ENCODE measurements around the gene PKHD1. TPM values are rescaled to one million over a fixed set of nuclear protein-coding genes. Genes with fewer than 3 reads are reported as not detected.

The PKHD1 gene
- polyA plus RNA-seq, 1 of the 3 experiments (the other 2 are of a cell fraction): not detected

- no peak for TF ChIP-seq FOXM1 (IDR thresholded peaks at IDR 0.05; ENCODE audit: low read depth)
Observed at GRCh38 chr6:51813904-51814303, 273.5 kb downstream of the PKHD1 start (continued).

- H3K4me3 ChIP-seq (ENCODE audit: low read depth in 2 of 2, low read length in 1 of 2): no peak overlapping the region
- ChIA-PET POLR2A (no interaction called here), CTCF (interaction anchor here (1.0 kb wide), 1 partner anchor 21 kb away, joined by 3 read pairs; no protein-coding TSS in a partner anchor)
- H3K9ac ChIP-seq: no peak overlapping the region
- WGBS (ENCODE audit: low lambda C conversion rate): 16% methylated on average over 1 of the region's 1 CpG
- H3F3A ChIP-seq (replicated peaks; ENCODE audit: insufficient read depth): no peaks in the 10 kb centered on the region
- no peak overlapping the region for H2AFZ ChIP-seq (ENCODE audit: low read depth)
- TF ChIP-seq IRF3 (IDR thresholded peaks at IDR 0.05; ENCODE audit: low read depth, low read length): no peak
- no peak for TF ChIP-seq EZH2phosphoT487 (IDR thresholded peaks at IDR 0.05; ENCODE audit: borderline replicate concordance, low read depth)
- no peak for TF ChIP-seq GABPA (IDR thresholded peaks at IDR 0.05; ENCODE audit: low read depth)
- TF ChIP-seq TAF1 (IDR thresholded peaks at IDR 0.05; ENCODE audit: borderline replicate concordance, low read depth, low read length): no peak
- no peak for TF ChIP-seq TCF12 (IDR thresholded peaks at IDR 0.05)
- TF ChIP-seq PBX3 (IDR thresholded peaks at IDR 0.05): no peak
- TF ChIP-seq RAD21 (IDR thresholded peaks at IDR 0.05; ENCODE audit: low read length): no peak
- TF ChIP-seq FOXM1 (IDR thresholded peaks at IDR 0.05; ENCODE audit: low read depth): no peak
- TF ChIP-seq NRF1 (IDR thresholded peaks at IDR 0.05; ENCODE audit: low read depth, low read length): no peak
- TF ChIP-seq ELF1 (IDR thresholded peaks at IDR 0.05): no peak
- DNase-seq: no peak
- no peaks in the 10 kb centered on the region for H3K36me3 ChIP-seq (replicated peaks in 1 of 2; ENCODE audit: control insufficient read depth in 1 of 2, insufficient read depth in 2 of 2, low read length in 1 of 2)
- no peak overlapping the region for H3K4me2 ChIP-seq
- H3K79me2 ChIP-seq (ENCODE audit: insufficient read depth): no peaks in the 10 kb centered on the region
- H4K20me1 ChIP-seq (ENCODE audit: insufficient read depth): no peaks in the 10 kb centered on the region
- no peaks in the 10 kb centered on the region for H3K9me2 ChIP-seq
- H3K27ac ChIP-seq (ENCODE audit: low read depth in 2 of 2, low read length in 1 of 2): no peak overlapping the region
- H3K9me3 ChIP-seq: no peaks in the 10 kb centered on the region
- no peaks in the 10 kb centered on the region for H3K27me3 ChIP-seq (ENCODE audit: insufficient read depth)
- H3K4me1 ChIP-seq (ENCODE audit: control insufficient read depth in 1 of 2, insufficient read depth in 2 of 2, low read depth in 1 of 2, low read length in 1 of 2): peaks cover 0 to 7% of the 10 kb centered on the region in 2 experiments; a peak in 1 of 4 replicates
Observed at GRCh38 chr6:51812231-51812630, 275.2 kb downstream of the PKHD1 start.

- CTCF ChIA-PET: no interaction called here
- Histone ChIP-seq H3K79me2 (ENCODE audit: insufficient read depth) (no peaks in the 10 kb centered on the region), H3K4me3 (ENCODE audit: low read depth in 2 of 2, low read length in 1 of 2) (no peak overlapping the region), H3K9ac (no peak overlapping the region), H3K27ac (ENCODE audit: low read depth in 2 of 2, low read length in 1 of 2) (no peak overlapping the region), H2AFZ (ENCODE audit: low read depth) (no peak overlapping the region), H3K9me3 (no peaks in the 10 kb centered on the region), H3K4me1 (ENCODE audit: control insufficient read depth in 1 of 2, insufficient read depth in 2 of 2, low read depth in 1 of 2, low read length in 1 of 2) (peaks cover 0 to 2% of the 10 kb centered on the region in 2 experiments; a peak in 2 of 4 replicates), H3K9me2 (no peaks in the 10 kb centered on the region), H3F3A (replicated peaks; ENCODE audit: insufficient read depth) (no peaks in the 10 kb centered on the region), H3K4me2 (no peak overlapping the region), H3K27me3 (ENCODE audit: insufficient read depth) (no peaks in the 10 kb centered on the region), H3K36me3 (replicated peaks in 1 of 2; ENCODE audit: control insufficient read depth in 1 of 2, insufficient read depth in 2 of 2, low read length in 1 of 2) (no peaks in the 10 kb centered on the region), H4K20me1 (ENCODE audit: insufficient read depth) (no peaks in the 10 kb centered on the region)
- POLR2A ChIA-PET: no interaction called here
- no peak for DNase-seq
- WGBS (ENCODE audit: low lambda C conversion rate): 18% methylated on average over 1 of the region's 1 CpG
- TF ChIP-seq MXI1 (IDR thresholded peaks at IDR 0.05; ENCODE audit: low read depth, low read length) (no peak), RXRA (IDR thresholded peaks at IDR 0.05; ENCODE audit: borderline replicate concordance, low read depth) (no peak), MEF2A (IDR thresholded peaks at IDR 0.05; ENCODE audit: borderline replicate concordance, low read depth) (no peak), GATA2 (CRISPR knock-in tag; IDR thresholded peaks at IDR 0.05) (no peak), RFX5 (IDR thresholded peaks at IDR 0.05; ENCODE audit: low read length) (no peak), FOSL2 (IDR thresholded peaks at IDR 0.05; ENCODE audit: borderline replicate concordance, low read depth) (no peak), NRF1 (IDR thresholded peaks at IDR 0.05; ENCODE audit: low read depth, low read length) (no peak), JUND (IDR thresholded peaks at IDR 0.05) (no peak), USF1 (IDR thresholded peaks at IDR 0.05; ENCODE audit: borderline replicate concordance, low read depth) (no peak), SIN3A (IDR thresholded peaks at IDR 0.05; ENCODE audit: borderline replicate concordance, low read depth, low read length) (no peak), FOXM1 (IDR thresholded peaks at IDR 0.05; ENCODE audit: low read depth) (no peak), EP300 (IDR thresholded peaks at IDR 0.05; ENCODE audit: borderline replicate concordance in 1 of 2, low read depth in 1 of 2, low read length in 1 of 2) (no peak), NFIC (IDR thresholded peaks at IDR 0.05; ENCODE audit: borderline replicate concordance) (no peak), MAX (IDR thresholded peaks at IDR 0.05; ENCODE audit: low read depth) (no peak)
Observed at GRCh38 chr6:51805517-51805916, 281.9 kb downstream of the PKHD1 start.

Data from SK-N-SH (cell line).